ENCODE data around the gene SLC2A9.

Gene SLC2A9

DNA sequence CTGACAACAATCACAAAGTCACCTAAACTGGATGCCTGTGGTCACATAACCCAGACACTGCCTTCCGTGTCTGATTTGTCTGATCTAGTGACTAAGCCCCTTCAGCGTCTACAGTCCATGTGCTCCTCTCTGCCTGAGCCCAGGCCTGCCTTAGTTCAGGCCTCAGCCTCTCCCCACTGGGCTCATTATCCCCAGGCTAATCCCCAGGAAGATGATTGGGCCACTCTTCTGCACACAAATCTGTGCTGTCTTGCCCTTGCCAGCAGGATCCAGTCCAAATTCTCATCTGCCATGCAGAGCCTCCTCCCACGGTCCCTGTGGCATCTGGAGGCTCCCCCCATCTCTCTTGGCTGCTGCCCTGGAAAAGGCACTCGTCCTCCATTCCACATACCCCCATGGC lies 96.5 kb downstream of the SLC2A9 start:
- TF ChIP-seq POLR2AphosphoS5 (IDR thresholded peaks at IDR 0.05; ENCODE audit: low read depth, low read length) (no peak), SIN3A (IDR thresholded peaks at IDR 0.05; ENCODE audit: borderline replicate concordance, insufficient read depth, low read length) (no peak), REST (IDR thresholded peaks at IDR 0.05; ENCODE audit: insufficient read depth in 1 of 2, low read depth in 2 of 2, low read length in 2 of 2) (no peak), FOXP2 (optimal IDR thresholded peaks at IDR 0.05; ENCODE audit: borderline replicate concordance, extremely low read depth, extremely low read length, insufficient read depth) (no peak), TAF1 (IDR thresholded peaks at IDR 0.05; ENCODE audit: borderline replicate concordance, insufficient read depth, low read length) (no peak)

DNA sequence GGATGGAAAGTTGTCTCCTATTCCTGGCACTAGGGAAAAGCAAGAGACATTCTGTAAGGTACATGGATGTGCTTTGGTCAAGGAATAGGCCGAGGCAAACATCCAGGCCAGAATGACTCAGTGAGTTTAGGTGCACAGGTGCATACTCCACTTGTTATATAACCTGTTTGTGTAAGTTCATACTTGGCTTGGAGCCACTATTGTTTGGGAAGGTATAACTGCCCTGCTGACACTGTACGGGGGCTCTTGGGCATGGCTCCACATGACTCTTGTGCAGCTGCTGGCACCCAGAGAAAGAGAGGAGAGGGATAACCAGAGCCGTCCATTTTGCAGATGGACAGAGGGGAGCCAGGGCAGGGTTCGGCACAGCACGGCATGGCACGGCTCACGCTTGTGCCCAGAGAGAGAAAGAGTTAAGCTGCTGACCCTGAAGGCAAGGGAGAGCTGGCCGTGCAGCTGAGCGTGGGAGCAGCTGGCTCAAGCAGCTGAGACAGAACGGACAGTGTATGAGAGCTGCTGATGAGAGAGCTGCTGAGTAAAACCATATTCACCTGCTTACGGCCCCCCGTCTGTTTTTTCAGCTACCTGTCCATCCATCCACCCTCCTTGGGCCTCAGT lies 98.0 kb downstream of the SLC2A9 start:
- TF ChIP-seq REST (IDR thresholded peaks at IDR 0.05; ENCODE audit: insufficient read depth in 1 of 2, low read depth in 2 of 2, low read length in 2 of 2), result no peak
- TF ChIP-seq SIN3A (IDR thresholded peaks at IDR 0.05; ENCODE audit: borderline replicate concordance, insufficient read depth, low read length), result no peak
- TF ChIP-seq FOXP2 (optimal IDR thresholded peaks at IDR 0.05; ENCODE audit: borderline replicate concordance, extremely low read depth, extremely low read length, insufficient read depth), result no peak
- TF ChIP-seq TAF1 (IDR thresholded peaks at IDR 0.05; ENCODE audit: borderline replicate concordance, insufficient read depth, low read length), result no peak
- TF ChIP-seq POLR2AphosphoS5 (IDR thresholded peaks at IDR 0.05; ENCODE audit: low read depth, low read length), result no peak

DNA sequence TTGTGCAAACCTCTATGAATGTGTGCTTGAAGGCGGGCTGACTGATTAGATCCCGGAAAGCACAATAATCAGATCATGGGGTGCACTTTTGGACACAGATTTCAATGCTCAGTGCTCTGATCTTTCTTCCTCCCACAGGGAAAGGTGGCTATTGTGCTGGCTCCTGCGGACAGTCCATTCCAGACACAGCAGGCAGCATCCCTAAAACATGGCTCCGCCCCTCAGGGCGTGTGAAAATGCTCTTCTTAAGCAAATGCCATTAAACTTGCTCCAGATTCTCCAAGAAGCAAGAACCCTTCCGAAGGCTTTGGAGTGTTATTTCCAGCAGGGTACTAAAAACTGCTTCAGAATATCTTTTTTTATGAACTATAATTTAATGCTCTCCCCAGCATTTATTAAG lies 100.0 kb downstream of the SLC2A9 start:
- TF ChIP-seq FOXP2 (optimal IDR thresholded peaks at IDR 0.05; ENCODE audit: borderline replicate concordance, extremely low read depth, extremely low read length, insufficient read depth) (no peak), REST (IDR thresholded peaks at IDR 0.05; ENCODE audit: insufficient read depth in 1 of 2, low read depth in 2 of 2, low read length in 2 of 2) (no peak), POLR2AphosphoS5 (IDR thresholded peaks at IDR 0.05; ENCODE audit: low read depth, low read length) (no peak), SIN3A (IDR thresholded peaks at IDR 0.05; ENCODE audit: borderline replicate concordance, insufficient read depth, low read length) (no peak), TAF1 (IDR thresholded peaks at IDR 0.05; ENCODE audit: borderline replicate concordance, insufficient read depth, low read length) (no peak)

GRCh38 chr4:9920029-9920428 lies 101.3 kb downstream of the SLC2A9 start:
- TF ChIP-seq POLR2AphosphoS5 (IDR thresholded peaks at IDR 0.05; ENCODE audit: low read depth, low read length) (no peak), REST (IDR thresholded peaks at IDR 0.05; ENCODE audit: insufficient read depth in 1 of 2, low read depth in 2 of 2, low read length in 2 of 2) (no peak), FOXP2 (optimal IDR thresholded peaks at IDR 0.05; ENCODE audit: borderline replicate concordance, extremely low read depth, extremely low read length, insufficient read depth) (no peak)

GRCh38 chr4:9919047-9919446 lies 102.2 kb downstream of the SLC2A9 start:
- TF ChIP-seq POLR2AphosphoS5 (IDR thresholded peaks at IDR 0.05; ENCODE audit: low read depth, low read length), result no peak
- no peak for TF ChIP-seq FOXP2 (optimal IDR thresholded peaks at IDR 0.05; ENCODE audit: borderline replicate concordance, extremely low read depth, extremely low read length, insufficient read depth)
- no peak for TF ChIP-seq TAF1 (IDR thresholded peaks at IDR 0.05; ENCODE audit: borderline replicate concordance, insufficient read depth, low read length)
- no peak for TF ChIP-seq SIN3A (IDR thresholded peaks at IDR 0.05; ENCODE audit: borderline replicate concordance, insufficient read depth, low read length)
- no peak for TF ChIP-seq REST (IDR thresholded peaks at IDR 0.05; ENCODE audit: insufficient read depth in 1 of 2, low read depth in 2 of 2, low read length in 2 of 2)
